CD4-positive, alpha-beta T cell treated with Interleukin-15 for 1 hour (primary cell): Measurements from ENCODE around the gene ABHD8.
"Not testable (repeated sequence)": the region's sequence is repeated elsewhere in the genome, so short reads cannot be mapped to it uniquely, and the experiment has no call there.

Experiments
- DNase-seq: peaks from one replicate; pipeline ENCODE4 v3.0.0-alpha.2; 2020

Gene ABHD8

GRCh38 chr19:17294051-17294891 is 9.0 kb downstream of the ABHD8 start:
- DNase-seq = peak; percentile 39

GRCh38 chr19:17293605-17294004 is 9.6 kb downstream of the ABHD8 start:
- DNase-seq = no peak

- peak; percentile 81 for DNase-seq
These were observed 10.7 kb downstream of the ABHD8 start for GRCh38 chr19:17292301-17293074.

GRCh38 chr19:17289489-17289888 is 13.7 kb downstream of the ABHD8 start:
- peak; percentile 62 for DNase-seq

GRCh38 chr19:17286752-17287151 is 16.5 kb downstream of the ABHD8 start:
- DNase-seq = no peak

GRCh38 chr19:17286263-17286662 is 17.0 kb downstream of the ABHD8 start:
- DNase-seq = no peak

- DNase-seq = no peak
These were observed 17.6 kb downstream of the ABHD8 start for GRCh38 chr19:17285415-17286135.

- no peak for DNase-seq
These were observed 19.7 kb downstream of the ABHD8 start for GRCh38 chr19:17283504-17283996.

- peak; percentile 77 for DNase-seq
These were observed 20.6 kb downstream of the ABHD8 start for GRCh38 chr19:17282488-17283125.

- peak; percentile 60 for DNase-seq
These were observed 21.6 kb downstream of the ABHD8 start, which contains the start of gene ANKLE1 for GRCh38 chr19:17281391-17282304. ANKLE1 (plus strand) TSS chr19:17281901; CDS start chr19:17281921, 20 bp downstream.

GRCh38 chr19:17279436-17279835 is 23.8 kb downstream of the ABHD8 start:
- DNase-seq = no peak

GRCh38 chr19:17275441-17276175 is 27.6 kb downstream of the ABHD8 start:
- no peak for DNase-seq

- DNase-seq = not testable (repeated sequence)
These were observed 28.3 kb downstream of the ABHD8 start for GRCh38 chr19:17274892-17275291.

GRCh38 chr19:17268754-17269153 is 34.5 kb downstream of the ABHD8 start:
- no peak for DNase-seq

- DNase-seq = peak; percentile 98
These were observed 36.0 kb downstream of the ABHD8 start, which contains the start of gene BABAM1 for GRCh38 chr19:17266975-17267788. BABAM1 (plus strand) TSS chr19:17267443; CDS start chr19:17268807, 1,364 bp downstream.

- no peak for DNase-seq
These were observed 36.6 kb downstream of the ABHD8 start for GRCh38 chr19:17266589-17266974.

GRCh38 chr19:17266026-17266425 is 37.2 kb downstream of the ABHD8 start:
- DNase-seq = no peak

- DNase-seq = no peak
These were observed 38.6 kb downstream of the ABHD8 start, which contains the start of gene USHBP1 for GRCh38 chr19:17264641-17264979. USHBP1 (minus strand) TSS chr19:17264745; CDS start chr19:17264299, 446 bp downstream.
